B cell (primary cell): Measurements from ENCODE around the gene FAM20C. TPM values are rescaled to one million over a fixed set of nuclear protein-coding genes. Genes with fewer than 3 reads are reported as not detected.

Experiments used
- ATAC-seq: fragments of 200-7000 bp; cut with Tn5 transposase; one replicate; pipeline ENCODE4 v1.10.0; 2021; ENCODE audit warnings: low read depth, mild to moderate bottlenecking, moderate number of reproducible peaks, moderate library complexity
- CTCF ChIA-PET: fragments of 350-600 bp; sonication (Branson Sonifier 250); formaldehyde crosslinking; loops from one replicate; lab custom pipeline; 2021; ENCODE audit warnings: antibody characterized with exemption, inconsistent platforms; lab: Charles Lee
- POLR2A ChIA-PET: fragments of 350-600 bp; sonication (Branson Sonifier 250); formaldehyde crosslinking; loops from one replicate; lab custom pipeline; 2021; ENCODE audit warnings: antibody characterized with exemption; lab: Charles Lee
- DNase-seq: peaks from one replicate; pipeline ENCODE4 v3.0.0; 2013
- H2AFZ ChIP-seq: 2 replicates; pipeline ENCODE4 v1.6.1; 2012; ENCODE audit warnings: mild to moderate bottlenecking, low read depth, low read length; ENCODE audit not compliant: insufficient read depth, poor library complexity, severe bottlenecking
- H3K27ac ChIP-seq, 2 donors: 1 replicate in 1 of 2; 2 replicates in 1 of 2; pipeline ENCODE4 v1.5.1; 2012 to 2013; ENCODE audit warnings: low read length in 2 of 2, mild to moderate bottlenecking in 2 of 2, moderate library complexity in 1 of 2
- H3K27me3 ChIP-seq, 4 experiments: fragments of 200-600 bp in 1 of 4; sonication (generic) in 1 of 4; replicated peaks in 1 of 4; 1 replicate in 2 of 4; 2 replicates in 2 of 4; pipeline versions ENCODE4 v1.6.1 to v1.7.0; 2013 to 2016; ENCODE audit warnings: low read length in 3 of 4, mild to moderate bottlenecking in 2 of 4, mixed read lengths in 1 of 4, moderate library complexity in 1 of 4; ENCODE audit not compliant: insufficient read depth in 4 of 4, control insufficient read depth in 3 of 4; ENCODE audit errors: control extremely low read depth in 1 of 4
- H3K36me3 ChIP-seq, 2 experiments: replicated peaks in 1 of 2; 1 replicate in 1 of 2; 2 replicates in 1 of 2; pipeline versions ENCODE4 v1.6.1 to v1.7.1; 2013; ENCODE audit warnings: low read length in 1 of 2; ENCODE audit not compliant: insufficient read depth in 2 of 2, control insufficient read depth in 1 of 2; ENCODE audit errors: control extremely low read depth in 1 of 2, extremely low read depth in 1 of 2
- H3K4me1 ChIP-seq, 2 donors: fragments of 200-600 bp in 1 of 2; sonication (generic) in 1 of 2; 1 replicate in 1 of 2; 2 replicates in 1 of 2; pipeline versions ENCODE4 v1.5.1 to v1.6.1; 2013 to 2017; ENCODE audit warnings: low read length in 2 of 2; ENCODE audit not compliant: control insufficient read depth in 2 of 2, insufficient read depth in 2 of 2
- H3K4me2 ChIP-seq: replicated peaks from 2 replicates; pipeline ENCODE3; 2012; ENCODE audit warnings: mild to moderate bottlenecking, low read depth, low read length; ENCODE audit not compliant: poor library complexity, severe bottlenecking
- H3K4me3 ChIP-seq, 5 experiments: fragments of 200-600 bp in 1 of 5; sonication (generic) in 1 of 5; 1 replicate in 3 of 5; 2 replicates in 2 of 5; pipeline versions ENCODE4 v1.5.1 to v1.7.0; 2011 to 2016; ENCODE audit warnings: low read length in 4 of 5, mild to moderate bottlenecking in 4 of 5, low read depth in 2 of 5, control low read depth in 1 of 5, moderate library complexity in 1 of 5; ENCODE audit not compliant: insufficient read depth in 1 of 5; ENCODE audit errors: control extremely low read depth in 1 of 5, extremely low read depth in 1 of 5
- H3K79me2 ChIP-seq: fragments of 200-600 bp; sonication (generic); one replicate; pipeline ENCODE4 v1.6.0; 2016; ENCODE audit warnings: low read length; ENCODE audit not compliant: control insufficient read depth, insufficient read depth
- H3K9ac ChIP-seq: fragments of 200-600 bp; sonication (generic); 2 replicates; pipeline ENCODE4 v1.6.1; 2017; ENCODE audit warnings: mild to moderate bottlenecking, low read length, moderate library complexity
- H3K9me3 ChIP-seq, 3 donors: one replicate each; pipeline versions ENCODE4 v1.6.1 to v1.7.1; 2013; ENCODE audit warnings: low read length in 2 of 3; ENCODE audit not compliant: control insufficient read depth in 2 of 3, insufficient read depth in 1 of 3; ENCODE audit errors: control extremely low read depth in 1 of 3
- H4K20me1 ChIP-seq: 2 replicates; pipeline ENCODE4 v1.6.0; 2012; ENCODE audit warnings: mild to moderate bottlenecking, low read length; ENCODE audit not compliant: insufficient read depth, control insufficient read depth, poor library complexity, severe bottlenecking
- H3K27ac Mint-ChIP-seq: one replicate; pipeline ENCODE4 v1.8.0; 2021; ENCODE audit warnings: mixed read lengths
- H3K27me3 Mint-ChIP-seq: one replicate; pipeline ENCODE4 v1.8.0; 2021; ENCODE audit warnings: mixed read lengths
- H3K4me1 Mint-ChIP-seq: one replicate; pipeline ENCODE4 v1.8.0; 2021; ENCODE audit warnings: mixed read lengths
- H3K4me3 Mint-ChIP-seq: one replicate; pipeline ENCODE4 v1.8.0; 2021; ENCODE audit warnings: mixed read lengths
- H3K9me3 Mint-ChIP-seq: one replicate; pipeline ENCODE4 v1.8.0; 2022; ENCODE audit warnings: mixed read lengths; ENCODE audit not compliant: insufficient read depth
- EZH2 ChIP-seq: IDR thresholded peaks from 2 replicates; pipeline ENCODE4 v1.6.1; 2012; ENCODE audit warnings: borderline replicate concordance, low read depth, mild to moderate bottlenecking, moderate library complexity, low read length; ENCODE audit not compliant: insufficient read depth, poor library complexity, severe bottlenecking
- WGBS: methylation state at CpG from one replicate; pipeline ENCODE4 v1.1.5; 2013; ENCODE audit warnings: missing lambda C conversion rate; ENCODE audit not compliant: insufficient coverage; 5-methylcytosine and 5-hydroxymethylcytosine counted together
- intact Hi-C: fragments of 100-400 bp; cut with micrococcal nuclease; formaldehyde crosslinking; loops from one replicate; pipeline ENCODE4 v1.10.0; 2022
- polyA plus RNA-seq: library from polyadenylated mRNA; depleted of rRNA; stranded (reverse); fragments of >200 nt; gene quantifications from 2 replicates; pipeline ENCODE4 v1.2.3, GENCODE V29; 2012
- total RNA-seq, 2 donors: library from RNA; stranded (reverse); fragments of 120-200 nt in 1 of 2; gene quantifications; 1 replicate in 1 of 2; 2 replicates in 1 of 2; pipeline versions ENCODE4 v1.2.3 to v1.2.4, GENCODE V29; 2013 to 2022
- TF ChIP-seq, protein P1 (sequence below): fragments of 200-600 bp; IDR thresholded peaks from one replicate; pipeline ENCODE4 v1.8.0; 2022; ENCODE audit warnings: antibody characterized with exemption, mild to moderate bottlenecking

The FAM20C gene
- total and polyA plus RNA-seq, 2 donors (not counting 1 experiment from before 2014, with no cell fraction given): 0.54 to 0.81 TPM

DNA sequence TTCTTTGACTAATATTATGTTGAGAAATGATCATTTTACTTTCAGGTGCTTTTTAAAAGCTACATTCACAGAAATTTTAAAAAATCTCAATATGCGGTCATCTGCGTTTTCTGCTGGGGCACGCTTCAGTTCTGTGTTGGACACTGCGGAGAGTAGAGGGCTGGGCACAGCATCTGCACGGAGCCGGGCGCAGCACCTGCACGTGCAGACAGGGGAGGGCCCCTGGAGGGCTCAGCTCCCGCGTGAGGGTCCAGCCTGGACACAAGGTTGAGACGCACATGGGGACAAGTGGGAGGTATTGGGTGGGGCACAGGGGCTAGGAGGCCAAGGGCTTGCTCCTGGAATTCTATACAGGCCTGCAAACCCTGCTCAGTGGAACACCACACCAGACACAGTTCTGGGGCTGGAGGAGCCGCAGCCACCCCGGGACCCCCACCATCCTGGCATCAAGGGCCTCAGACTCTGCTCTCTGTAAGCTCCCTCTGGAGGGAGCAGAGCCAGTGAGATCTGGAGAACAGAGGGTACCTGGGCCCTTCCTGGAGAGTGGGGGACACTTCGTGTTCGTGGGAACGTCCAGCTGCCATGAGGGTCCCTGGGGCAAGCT is 20.4 kb upstream of the FAM20C start:
- Histone ChIP-seq H3K36me3 (no peaks in the 10 kb centered on the region), H3K9ac (no peak overlapping the region), H2AFZ (no peak overlapping the region), H3K4me3 (no peak overlapping the region), H3K4me2 (no peak overlapping the region), H4K20me1 (no peaks in the 10 kb centered on the region), H3K4me1 (no peaks in the 10 kb centered on the region), H3K27ac (no peak overlapping the region), H3K79me2 (no peaks in the 10 kb centered on the region), H3K27me3 (peaks cover 0 to 11% (median 0%) of the 10 kb centered on the region in 4 experiments), H3K9me3 (peaks cover 0 to under 1% (median 0%) of the 10 kb centered on the region in 3 donors)
- Mint-ChIP-seq H3K27me3 (peaks cover 11% of the 10 kb centered on the region), H3K9me3 (no peaks in the 10 kb centered on the region), H3K4me1 (no peaks in the 10 kb centered on the region), H3K27ac (no peak overlapping the region), H3K4me3 (no peak overlapping the region)
- CTCF ChIA-PET: no interaction called here
- DNase-seq (no peak), ATAC-seq (no peak)
- TF ChIP-seq, protein P1, sequence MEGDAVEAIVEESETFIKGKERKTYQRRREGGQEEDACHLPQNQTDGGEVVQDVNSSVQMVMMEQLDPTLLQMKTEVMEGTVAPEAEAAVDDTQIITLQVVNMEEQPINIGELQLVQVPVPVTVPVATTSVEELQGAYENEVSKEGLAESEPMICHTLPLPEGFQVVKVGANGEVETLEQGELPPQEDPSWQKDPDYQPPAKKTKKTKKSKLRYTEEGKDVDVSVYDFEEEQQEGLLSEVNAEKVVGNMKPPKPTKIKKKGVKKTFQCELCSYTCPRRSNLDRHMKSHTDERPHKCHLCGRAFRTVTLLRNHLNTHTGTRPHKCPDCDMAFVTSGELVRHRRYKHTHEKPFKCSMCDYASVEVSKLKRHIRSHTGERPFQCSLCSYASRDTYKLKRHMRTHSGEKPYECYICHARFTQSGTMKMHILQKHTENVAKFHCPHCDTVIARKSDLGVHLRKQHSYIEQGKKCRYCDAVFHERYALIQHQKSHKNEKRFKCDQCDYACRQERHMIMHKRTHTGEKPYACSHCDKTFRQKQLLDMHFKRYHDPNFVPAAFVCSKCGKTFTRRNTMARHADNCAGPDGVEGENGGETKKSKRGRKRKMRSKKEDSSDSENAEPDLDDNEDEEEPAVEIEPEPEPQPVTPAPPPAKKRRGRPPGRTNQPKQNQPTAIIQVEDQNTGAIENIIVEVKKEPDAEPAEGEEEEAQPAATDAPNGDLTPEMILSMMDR: no peak
- no peak for TF ChIP-seq EZH2
- intact Hi-C loops: no loop called here
- POLR2A ChIA-PET: no interaction called here
- 94% methylated on average over 13 of the region's 16 CpGs for WGBS

DNA sequence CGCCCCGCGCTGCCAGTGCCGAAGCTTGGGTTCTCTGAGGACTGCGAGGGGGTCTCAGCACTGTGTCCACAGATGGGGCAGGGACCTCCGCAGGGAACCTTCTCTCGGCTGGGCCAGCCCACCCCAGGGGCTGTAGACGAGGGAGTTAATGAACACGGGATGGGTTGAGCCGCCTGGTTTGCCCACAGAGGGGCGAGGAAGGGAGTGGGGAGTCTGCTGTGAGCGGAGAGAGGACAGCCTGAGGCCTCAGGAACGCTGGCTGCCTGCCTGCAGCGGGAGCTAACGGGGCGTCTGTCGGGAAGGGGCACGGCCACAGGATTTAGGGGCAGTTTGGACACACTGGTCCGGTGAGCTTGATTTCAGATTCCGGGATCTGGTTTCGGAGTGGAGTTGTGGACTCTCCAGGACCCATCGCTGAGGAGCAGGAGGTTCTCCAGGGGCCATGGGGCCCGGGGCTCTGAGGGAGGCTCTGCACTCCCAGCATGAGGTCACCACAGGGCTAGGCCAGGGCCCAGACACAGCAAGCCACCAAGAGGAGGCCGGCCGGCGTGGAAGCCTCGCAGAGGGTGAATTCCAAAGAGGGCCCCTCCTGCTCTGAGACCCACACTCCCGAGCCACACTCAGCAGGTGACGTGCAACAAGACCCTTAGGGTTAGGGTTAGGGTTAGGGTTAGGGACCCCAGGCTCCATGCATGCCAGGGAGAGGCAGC is 19.0 kb upstream of the FAM20C start:
- H3K4me3 Mint-ChIP-seq: no peak overlapping the region
- no peaks in the 10 kb centered on the region for H3K36me3 ChIP-seq
- no peak overlapping the region for H3K9ac ChIP-seq
- H3K4me2 ChIP-seq: no peak overlapping the region
- WGBS: 96% methylated on average over 27 of the region's 29 CpGs
- H3K9me3 Mint-ChIP-seq: no peaks in the 10 kb centered on the region
- no peaks in the 10 kb centered on the region for H4K20me1 ChIP-seq
- H3K4me1 ChIP-seq: no peaks in the 10 kb centered on the region
- H3K4me3 ChIP-seq: no peak overlapping the region
- DNase-seq (no peak), ATAC-seq (no peak)
- peaks cover 0 to 3% (median 0%) of the 10 kb centered on the region in 4 experiments for H3K27me3 ChIP-seq
- H3K27me3 Mint-ChIP-seq: peaks cover 7% of the 10 kb centered on the region
- H3K4me1 Mint-ChIP-seq: no peaks in the 10 kb centered on the region
- no peak overlapping the region for H3K27ac ChIP-seq
- no peaks in the 10 kb centered on the region for H3K79me2 ChIP-seq
- H2AFZ ChIP-seq: no peak overlapping the region
- intact Hi-C loops: no loop called here
- peaks cover 0 to 3% (median 0%) of the 10 kb centered on the region in 3 donors for H3K9me3 ChIP-seq
- no peak overlapping the region for H3K27ac Mint-ChIP-seq
- CTCF ChIA-PET: no interaction called here
- POLR2A ChIA-PET: no interaction called here
- TF ChIP-seq EZH2: no peak
- TF ChIP-seq, protein P1: no peak
